ENCODE measurements around the gene SUSD4. TPM values are rescaled to one million over a fixed set of nuclear protein-coding genes. Genes with fewer than 3 reads are reported as not detected.

SUSD4 gene
- total RNA-seq, 1 experiment from 2014 or later: 3.5 TPM

GRCh38 chr1:223297800-223298199 is 66.2 kb downstream of the SUSD4 start:
- H4K91ac ChIP-seq (ENCODE audit: insufficient read length, low read depth, low read length): no peak overlapping the region
- no peak overlapping the region for H2AFZ ChIP-seq (ENCODE audit: low read length)
- H4K8ac ChIP-seq (replicated peaks; ENCODE audit: insufficient read length, low read depth, low read length): no peak overlapping the region
- Mint-ChIP-seq H3K4me3 (no peak overlapping the region), H3K9me3 (peaks cover 0 to 3% of the 10 kb centered on the region in 2 experiments; a peak in 2 of 5 replicates), H3K4me1 (peaks cover 0 to 5% of the 10 kb centered on the region in 2 experiments; a peak in 3 of 4 replicates), H3K27me3 (ENCODE audit: low read depth) (peaks cover 12% of the 10 kb centered on the region), H3K36me3 (ENCODE audit: insufficient read depth in 1 of 3, low read depth in 3 of 3) (peaks cover 0 to 4% (median 0%) of the 10 kb centered on the region in 3 experiments; a peak in 1 of 7 replicates), H3K27ac (no peak overlapping the region)
- no peaks in the 10 kb centered on the region for H3K23me2 ChIP-seq (ENCODE audit: insufficient read length, low read depth, low read length, poor library complexity, severe bottlenecking)
- no peaks in the 10 kb centered on the region for H3K9me3 ChIP-seq (ENCODE audit: control insufficient read depth, low read depth, low read length)
- no peak overlapping the region for H3K4me2 ChIP-seq (ENCODE audit: insufficient read depth, insufficient read length, low read length)
- H2BK12ac ChIP-seq (ENCODE audit: insufficient read length, low read depth, low read length): no peak overlapping the region
- H3K23ac ChIP-seq (ENCODE audit: insufficient read length, low read depth, low read length): no peak overlapping the region
- H3K18ac ChIP-seq (ENCODE audit: insufficient read length, low read depth, low read length): no peak overlapping the region
- H3K27ac ChIP-seq (ENCODE audit: insufficient read length, low read depth, low read length): no peak overlapping the region
- H2BK120ac ChIP-seq (ENCODE audit: low read depth, low read length, poor library complexity, severe bottlenecking): no peak overlapping the region
- no peak overlapping the region for H3K9ac ChIP-seq (ENCODE audit: extremely low read depth, insufficient read length, low read length)
- H2BK5ac ChIP-seq (ENCODE audit: insufficient read length, low read length): no peak overlapping the region
- H2AK5ac ChIP-seq (ENCODE audit: insufficient read length, low read length): no peak overlapping the region
- H2BK20ac ChIP-seq (ENCODE audit: low read depth, low read length, poor library complexity, severe bottlenecking): no peak overlapping the region
- no CpG with 5 or more reads among the region's 1 CpG for WGBS (ENCODE audit: extremely low coverage, insufficient read length, low lambda C conversion rate)
- no peak overlapping the region for H2BK15ac ChIP-seq (ENCODE audit: low read depth, low read length)
- H3K79me1 ChIP-seq (ENCODE audit: insufficient read depth, low read depth, low read length, poor library complexity, severe bottlenecking): no peaks in the 10 kb centered on the region
- H4K5ac ChIP-seq (ENCODE audit: insufficient read length, low read depth, low read length): no peak overlapping the region
- no peaks in the 10 kb centered on the region for H3K27me3 ChIP-seq (ENCODE audit: insufficient read depth, low read length)
- no peak overlapping the region for H3T11ph ChIP-seq (ENCODE audit: low read length)
- H3K4ac ChIP-seq (ENCODE audit: low read depth, low read length): no peak overlapping the region
- no peak for TF ChIP-seq CTCF (conservative IDR thresholded peaks at IDR 0.05)
- H3K79me2 ChIP-seq (ENCODE audit: insufficient read depth, low read length): no peaks in the 10 kb centered on the region
- H3K56ac ChIP-seq (ENCODE audit: insufficient read length, low read depth, low read length): no peak overlapping the region
- H4K20me1 ChIP-seq (ENCODE audit: control insufficient read depth, insufficient read depth, insufficient read length): no peaks in the 10 kb centered on the region
- H3K14ac ChIP-seq (ENCODE audit: insufficient read depth, low read length): no peak overlapping the region
- DNase-seq: no peak
- no peaks in the 10 kb centered on the region for H3K4me1 ChIP-seq (ENCODE audit: insufficient read depth, low read length)
